PC-9 (cell line): Measurements from ENCODE around the gene NOL9. TPM values are rescaled to one million over a fixed set of nuclear protein-coding genes. Genes with fewer than 3 reads are reported as not detected.

Experiments used
- BruUV-seq: library from RNA; stranded (reverse); fragments of 400-500 nt; replicated peaks from 2 replicates; lab custom pipeline; 2021; lab: Mats Ljungman, UMichigan
- CTCF ChIA-PET: fragments of 300-600 bp; sonication (Branson Sonifier 250); formaldehyde crosslinking; loops from one replicate; lab custom pipeline; 2022; ENCODE audit warnings: antibody characterized with exemption; lab: Charles Lee
- POLR2A ChIA-PET: fragments of 300-600 bp; sonication (Branson Sonifier 250); formaldehyde crosslinking; loops from one replicate; lab custom pipeline; 2022; ENCODE audit warnings: antibody characterized with exemption; ENCODE audit not compliant: unreplicated experiment; lab: Charles Lee
- DNase-seq, 2 experiments: peaks; one replicate each; pipeline versions ENCODE4 v3.0.0 to v3.0.0-alpha.2; 2015 to 2022; ENCODE audit warnings: mixed read lengths in 1 of 2
- H2AFZ ChIP-seq: fragments of 200-600 bp; sonication (generic); 2 replicates; pipeline ENCODE4 v1.8.1; 2017; ENCODE audit warnings: antibody characterized with exemption
- H3F3A ChIP-seq: fragments of 200-600 bp; sonication (generic); 2 replicates; pipeline ENCODE4 v1.8.1; 2017; ENCODE audit warnings: antibody characterized with exemption, mild to moderate bottlenecking, low read depth; ENCODE audit not compliant: insufficient read depth
- H3K27ac ChIP-seq: fragments of 200-600 bp; sonication (generic); 2 replicates; pipeline ENCODE4 v1.6.1; 2016; ENCODE audit warnings: mixed run types
- H3K27me3 ChIP-seq: fragments of 200-600 bp; sonication (generic); 2 replicates; pipeline ENCODE4 v1.6.1; 2016; ENCODE audit warnings: low read depth, mixed run types; ENCODE audit not compliant: insufficient read depth
- H3K36me3 ChIP-seq: fragments of 200-600 bp; sonication (generic); 2 replicates; pipeline ENCODE4 v1.6.1; 2016; ENCODE audit warnings: low read depth, mixed run types
- H3K4me1 ChIP-seq: fragments of 200-600 bp; sonication (generic); replicated peaks from 2 replicates; pipeline ENCODE4 v1.6.1; 2016; ENCODE audit warnings: mixed run types; ENCODE audit not compliant: insufficient read depth
- H3K4me2 ChIP-seq: fragments of 200-600 bp; sonication (generic); 2 replicates; pipeline ENCODE4 v1.6.1; 2017; ENCODE audit warnings: mixed run types
- H3K4me3 ChIP-seq: fragments of 200-600 bp; sonication (generic); 2 replicates; pipeline ENCODE4 v1.6.1; 2016; ENCODE audit warnings: mixed run types
- H3K79me2 ChIP-seq: fragments of 200-600 bp; sonication (generic); 2 replicates; pipeline ENCODE4 v1.6.1; 2017; ENCODE audit warnings: low read depth, mixed run types
- H3K9me2 ChIP-seq: fragments of 200-600 bp; sonication (generic); 2 replicates; pipeline ENCODE4 v1.8.1; 2017; ENCODE audit warnings: mild to moderate bottlenecking; ENCODE audit not compliant: insufficient read depth
- H3K9me3 ChIP-seq: fragments of 200-600 bp; sonication (generic); 2 replicates; pipeline ENCODE4 v1.8.1; 2016; ENCODE audit warnings: low read depth; ENCODE audit not compliant: insufficient read depth
- H4K20me1 ChIP-seq: fragments of 200-600 bp; sonication (generic); 2 replicates; pipeline ENCODE4 v1.8.1; 2017; ENCODE audit not compliant: insufficient read depth
- EZH2 ChIP-seq: fragments of 200-600 bp; sonication (generic); IDR thresholded peaks from 2 replicates; pipeline ENCODE4 v1.8.0; 2017; ENCODE audit warnings: antibody characterized with exemption, low read depth
- intact Hi-C: fragments of 100-400 bp; cut with micrococcal nuclease; formaldehyde crosslinking; loops from one replicate; pipeline ENCODE4 v1.10.0; 2022; ENCODE audit not compliant: unreplicated experiment
- total RNA-seq: library from RNA; stranded (reverse); gene quantifications from 2 replicates; pipeline ENCODE4 v1.2.3, GENCODE V29; 2021
- TF ChIP-seq, protein P1 (sequence below): fragments of 200-600 bp; sonication (generic); conservative IDR thresholded peaks from 2 replicates; pipeline ENCODE4 v1.6.1; 2017; ENCODE audit warnings: mixed run types, antibody characterized with exemption, mild to moderate bottlenecking, moderate library complexity

The NOL9 gene
- total RNA-seq, 1 experiment from 2014 or later, result 28.4 TPM

DNA sequence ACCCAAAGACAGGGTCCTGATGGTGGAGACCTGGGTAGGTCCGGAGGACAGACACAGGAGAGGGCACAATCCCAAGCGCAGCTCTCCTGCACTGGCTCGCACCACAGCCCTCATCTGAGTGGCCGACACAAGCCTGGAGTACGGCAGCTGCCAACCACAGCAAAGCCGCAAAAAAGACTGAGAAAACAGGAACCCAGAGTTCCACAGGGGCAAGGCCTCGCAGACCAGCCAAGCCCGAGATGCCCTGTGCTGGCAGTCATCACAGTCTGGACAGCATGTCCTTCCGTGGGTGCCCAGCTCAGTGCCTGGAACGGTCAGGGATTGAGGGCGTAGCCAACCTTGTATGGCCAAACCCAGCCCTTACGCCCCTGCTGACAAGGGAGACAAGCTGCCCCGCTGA, 36.9 kb upstream of the NOL9 start:
- Histone ChIP-seq H3K79me2 (0 out of 2 replicates have a peak, but pooled peaks cover 3% of the 10 kb centered on the region), H3K4me3 (no peak overlapping the region), H3F3A (no peaks in the 10 kb centered on the region; the same call in 1 of the 2 replicates), H2AFZ (no peak overlapping the region), H3K27me3 (no peaks in the 10 kb centered on the region), H3K27ac (no peak overlapping the region), H3K9me2 (no peaks in the 10 kb centered on the region), H3K36me3 (no peaks in the 10 kb centered on the region), H3K4me1 (no peaks in the 10 kb centered on the region), H4K20me1 (no peaks in the 10 kb centered on the region), H3K9me3 (no peaks in the 10 kb centered on the region), H3K4me2 (no peak overlapping the region)
- POLR2A ChIA-PET, result no interaction called here
- no TSS peak for BruUV-seq
- DNase-seq, result no peak
- intact Hi-C loops, result no loop called here
- CTCF ChIA-PET, result no interaction called here
- TF ChIP-seq, protein P1, sequence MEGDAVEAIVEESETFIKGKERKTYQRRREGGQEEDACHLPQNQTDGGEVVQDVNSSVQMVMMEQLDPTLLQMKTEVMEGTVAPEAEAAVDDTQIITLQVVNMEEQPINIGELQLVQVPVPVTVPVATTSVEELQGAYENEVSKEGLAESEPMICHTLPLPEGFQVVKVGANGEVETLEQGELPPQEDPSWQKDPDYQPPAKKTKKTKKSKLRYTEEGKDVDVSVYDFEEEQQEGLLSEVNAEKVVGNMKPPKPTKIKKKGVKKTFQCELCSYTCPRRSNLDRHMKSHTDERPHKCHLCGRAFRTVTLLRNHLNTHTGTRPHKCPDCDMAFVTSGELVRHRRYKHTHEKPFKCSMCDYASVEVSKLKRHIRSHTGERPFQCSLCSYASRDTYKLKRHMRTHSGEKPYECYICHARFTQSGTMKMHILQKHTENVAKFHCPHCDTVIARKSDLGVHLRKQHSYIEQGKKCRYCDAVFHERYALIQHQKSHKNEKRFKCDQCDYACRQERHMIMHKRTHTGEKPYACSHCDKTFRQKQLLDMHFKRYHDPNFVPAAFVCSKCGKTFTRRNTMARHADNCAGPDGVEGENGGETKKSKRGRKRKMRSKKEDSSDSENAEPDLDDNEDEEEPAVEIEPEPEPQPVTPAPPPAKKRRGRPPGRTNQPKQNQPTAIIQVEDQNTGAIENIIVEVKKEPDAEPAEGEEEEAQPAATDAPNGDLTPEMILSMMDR, result no peak
- no peak for TF ChIP-seq EZH2

DNA sequence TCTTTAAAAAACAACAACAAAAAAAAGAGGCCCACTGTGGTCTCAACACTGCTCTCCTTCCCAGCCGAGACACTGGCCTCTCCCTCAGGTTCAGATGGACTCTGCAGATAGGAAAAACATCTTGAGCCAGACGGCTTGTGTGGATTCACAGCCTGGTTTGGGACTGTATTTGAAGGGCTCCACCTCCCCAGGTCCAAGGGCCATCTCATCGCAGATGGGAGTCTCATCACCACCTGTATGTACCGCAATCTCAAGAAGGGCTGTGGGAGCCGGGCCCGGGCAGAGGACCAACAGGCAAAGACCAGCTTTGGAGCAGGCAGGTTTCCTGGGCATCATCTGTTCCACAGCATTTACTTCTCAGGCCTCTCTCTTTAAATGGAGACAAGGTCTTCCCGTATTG, 35.7 kb upstream of the NOL9 start:
- no peak overlapping the region for H3K27ac ChIP-seq
- H3K4me2 ChIP-seq, result no peak overlapping the region
- TF ChIP-seq, protein P1, result no peak
- TF ChIP-seq EZH2, result no peak
- H3K4me1 ChIP-seq, result no peaks in the 10 kb centered on the region
- ChIA-PET POLR2A (no interaction called here), CTCF (interaction anchor here (0.7 kb wide), 1 partner anchor 15 kb away, joined by 4 read pairs; no protein-coding TSS in a partner anchor)
- no peaks in the 10 kb centered on the region for H4K20me1 ChIP-seq
- H3K9me2 ChIP-seq, result no peaks in the 10 kb centered on the region
- no peaks in the 10 kb centered on the region for H3K36me3 ChIP-seq
- no peaks in the 10 kb centered on the region; the same call in 1 of the 2 replicates for H3F3A ChIP-seq
- BruUV-seq, result no TSS peak
- H3K27me3 ChIP-seq, result no peaks in the 10 kb centered on the region
- H2AFZ ChIP-seq, result no peak overlapping the region
- no peaks in the 10 kb centered on the region for H3K79me2 ChIP-seq
- no peak overlapping the region for H3K4me3 ChIP-seq
- H3K9me3 ChIP-seq, result no peaks in the 10 kb centered on the region
- DNase-seq, result no peak
- intact Hi-C loops, result no loop called here

DNA sequence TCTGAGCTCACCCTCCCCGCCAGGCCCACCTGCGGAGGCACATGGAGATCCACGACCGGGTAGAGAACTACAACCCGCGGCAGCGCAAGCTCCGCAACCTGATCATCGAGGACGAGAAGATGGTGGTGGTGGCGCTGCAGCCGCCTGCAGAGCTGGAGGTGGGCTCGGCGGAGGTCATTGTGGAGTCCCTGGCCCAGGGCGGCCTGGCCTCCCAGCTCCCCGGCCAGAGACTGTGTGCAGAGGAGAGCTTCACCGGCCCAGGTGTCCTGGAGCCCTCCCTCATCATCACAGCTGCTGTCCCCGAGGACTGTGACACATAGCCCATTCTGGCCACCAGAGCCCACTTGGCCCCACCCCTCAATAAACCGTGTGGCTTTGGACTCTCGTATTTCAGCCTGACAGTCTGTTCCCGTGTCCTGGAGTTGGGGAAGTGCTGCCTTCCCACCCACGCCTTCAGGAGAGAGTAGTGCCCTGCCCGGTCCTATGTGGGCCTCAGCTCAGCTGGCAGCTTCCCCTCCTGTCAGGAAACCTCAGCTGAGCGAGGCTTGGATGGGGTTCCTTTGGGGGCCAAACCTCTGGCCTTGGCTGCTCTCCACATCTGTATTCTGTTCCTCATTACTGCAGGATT, 34.7 kb upstream of the NOL9 start:
- no TSS peak for BruUV-seq
- H4K20me1 ChIP-seq, result no peaks in the 10 kb centered on the region
- no peak overlapping the region for H3K27ac ChIP-seq
- no peaks in the 10 kb centered on the region for H3K79me2 ChIP-seq
- no peaks in the 10 kb centered on the region; the same call in 1 of the 2 replicates for H3F3A ChIP-seq
- H3K9me2 ChIP-seq, result no peaks in the 10 kb centered on the region
- H3K4me1 ChIP-seq, result no peaks in the 10 kb centered on the region
- DNase-seq, result no peak
- intact Hi-C loops, result no loop called here
- H3K9me3 ChIP-seq, result no peaks in the 10 kb centered on the region
- H3K4me3 ChIP-seq, result no peak overlapping the region
- POLR2A ChIA-PET, result no interaction called here
- no peak overlapping the region for H2AFZ ChIP-seq
- H3K4me2 ChIP-seq, result no peak overlapping the region
- CTCF ChIA-PET, result interaction anchor here (0.6 to 0.7 kb wide), 2 partner anchors 16 to 148 kb away, joined by 4 to 8 read pairs; no protein-coding TSS in a partner anchor
- H3K36me3 ChIP-seq, result no peaks in the 10 kb centered on the region
- no peaks in the 10 kb centered on the region for H3K27me3 ChIP-seq
- TF ChIP-seq, protein P1, result no peak
- TF ChIP-seq EZH2, result no peak
